HUES6 (cell line): Measurements from ENCODE around the gene VPS18.
A peak's percentile ranks its signal among the peaks of the same experiment; 100 is the strongest.

ENCODE experiments used
- H3K27ac ChIP-seq: 2 replicates; pipeline ENCODE4 v1.7.0; 2013; ENCODE audit warnings: low read depth, mild to moderate bottlenecking, low read length, inconsistent platforms
- H3K27me3 ChIP-seq: 2 replicates; pipeline ENCODE4 v1.6.1; 2013; ENCODE audit warnings: low read length; ENCODE audit not compliant: control insufficient read depth, insufficient read depth
- H3K36me3 ChIP-seq: 2 replicates; pipeline ENCODE4 v1.6.1; 2013; ENCODE audit warnings: low read length; ENCODE audit not compliant: control insufficient read depth, insufficient read depth
- H3K4me1 ChIP-seq: 2 replicates; pipeline ENCODE4 v1.6.1; 2013; ENCODE audit warnings: low read length; ENCODE audit not compliant: control insufficient read depth, insufficient read depth
- H3K4me3 ChIP-seq: 2 replicates; pipeline ENCODE4 v1.5.1; 2013; ENCODE audit warnings: low read depth, low read length
- H3K9ac ChIP-seq: one replicate; pipeline ENCODE4 v1.6.1; 2013; ENCODE audit warnings: mild to moderate bottlenecking, low read length
- H3K9me3 ChIP-seq: 2 replicates; pipeline ENCODE4 v1.6.1; 2013; ENCODE audit warnings: low read depth, low read length; ENCODE audit not compliant: control insufficient read depth, insufficient read depth

The VPS18 gene

DNA sequence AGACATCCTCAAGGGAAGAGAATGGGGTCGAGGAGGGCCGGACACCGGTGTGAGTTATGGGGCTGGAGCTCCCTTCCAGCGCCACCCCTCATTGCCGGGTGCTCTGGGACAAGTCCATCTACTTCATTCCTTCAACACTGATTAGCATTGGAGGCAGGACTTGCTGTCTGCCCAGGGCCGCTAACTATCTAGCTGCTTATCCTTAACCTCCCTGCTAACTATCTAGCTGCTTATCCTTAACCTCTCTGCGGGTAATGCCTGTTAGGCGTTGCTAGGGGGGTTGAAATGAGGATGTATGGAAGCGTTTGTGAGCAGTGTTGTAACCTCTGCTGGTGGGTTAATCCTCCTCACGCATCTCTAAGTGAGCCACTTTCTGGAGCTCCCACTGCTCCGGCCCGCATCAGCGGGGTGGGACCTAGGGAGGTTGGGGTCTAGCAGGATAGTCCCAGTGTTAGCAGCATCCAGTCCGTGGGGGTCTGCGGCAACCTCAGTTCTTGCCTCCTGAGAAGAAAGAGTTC, 48.1 kb downstream of the VPS18 start:
- Histone ChIP-seq H3K27ac (no peak overlapping the region), H3K9me3 (no peaks in the 10 kb centered on the region), H3K4me1 (peaks cover 24% of the 10 kb centered on the region), H3K9ac (peak overlapping the region; percentile 24), H3K36me3 (no peaks in the 10 kb centered on the region), H3K27me3 (peaks cover 55% of the 10 kb centered on the region), H3K4me3 (peak overlapping the region; percentile 64)

DNA sequence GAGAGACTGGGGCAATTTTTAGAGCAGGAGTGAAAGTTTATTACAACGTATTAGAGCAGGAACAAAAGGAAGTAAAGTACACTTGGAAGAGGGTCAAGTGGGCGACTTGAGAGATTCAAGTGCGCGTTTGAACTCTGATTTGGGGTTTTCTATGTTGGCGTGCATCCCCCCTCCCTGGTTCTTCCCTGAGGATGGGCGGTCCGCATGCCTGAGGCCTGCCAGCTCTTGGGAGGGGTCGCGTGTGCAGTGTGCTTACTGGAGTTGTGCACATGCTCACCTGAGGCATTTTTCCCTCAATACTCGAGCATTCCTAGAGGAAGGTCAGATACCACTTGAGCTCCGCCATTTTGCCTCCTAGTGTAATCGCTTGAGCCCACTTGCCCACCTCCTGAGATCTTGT, 48.6 kb downstream of the VPS18 start:
- Histone ChIP-seq H3K4me3 (no peak overlapping the region), H3K27ac (no peak overlapping the region), H3K9me3 (no peaks in the 10 kb centered on the region), H3K9ac (no peak overlapping the region), H3K36me3 (no peaks in the 10 kb centered on the region), H3K4me1 (peaks cover 24% of the 10 kb centered on the region), H3K27me3 (peaks cover 50% of the 10 kb centered on the region)

DNA sequence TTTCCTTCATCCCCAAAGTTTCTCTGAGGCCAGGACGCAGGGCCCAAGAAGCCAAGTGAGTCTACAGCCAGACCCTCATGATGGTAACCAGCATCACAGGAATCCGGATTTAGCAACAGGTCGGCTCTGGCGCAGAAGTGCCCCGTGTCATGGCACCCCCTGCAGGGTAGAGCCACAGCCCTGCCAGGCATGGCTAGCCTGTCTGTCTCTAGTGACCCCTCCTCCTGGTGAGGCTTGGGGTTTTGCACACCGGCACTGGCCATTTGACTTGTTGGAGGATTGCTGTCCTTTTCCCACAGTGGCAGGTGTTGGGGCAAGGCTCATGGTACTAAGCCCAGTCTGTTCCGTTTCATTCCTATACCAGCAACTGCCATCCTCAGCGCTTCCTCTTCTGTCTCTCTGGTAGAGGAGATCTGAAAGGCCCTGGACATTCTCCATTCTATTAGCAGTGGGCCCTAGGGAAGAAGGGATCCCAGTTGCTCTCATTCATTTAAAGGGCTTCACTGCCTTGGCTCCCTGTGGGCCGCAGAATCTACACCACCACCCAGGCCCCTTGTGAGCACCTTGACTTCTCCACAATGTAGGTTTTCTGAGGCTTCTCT, 49.6 kb downstream of the VPS18 start:
- H3K36me3 ChIP-seq: no peaks in the 10 kb centered on the region
- H3K4me3 ChIP-seq: no peak overlapping the region
- H3K27me3 ChIP-seq: peaks cover 50% of the 10 kb centered on the region
- H3K9ac ChIP-seq: no peak overlapping the region
- no peak overlapping the region for H3K27ac ChIP-seq
- peaks cover 29% of the 10 kb centered on the region for H3K4me1 ChIP-seq
- H3K9me3 ChIP-seq: no peaks in the 10 kb centered on the region

DNA sequence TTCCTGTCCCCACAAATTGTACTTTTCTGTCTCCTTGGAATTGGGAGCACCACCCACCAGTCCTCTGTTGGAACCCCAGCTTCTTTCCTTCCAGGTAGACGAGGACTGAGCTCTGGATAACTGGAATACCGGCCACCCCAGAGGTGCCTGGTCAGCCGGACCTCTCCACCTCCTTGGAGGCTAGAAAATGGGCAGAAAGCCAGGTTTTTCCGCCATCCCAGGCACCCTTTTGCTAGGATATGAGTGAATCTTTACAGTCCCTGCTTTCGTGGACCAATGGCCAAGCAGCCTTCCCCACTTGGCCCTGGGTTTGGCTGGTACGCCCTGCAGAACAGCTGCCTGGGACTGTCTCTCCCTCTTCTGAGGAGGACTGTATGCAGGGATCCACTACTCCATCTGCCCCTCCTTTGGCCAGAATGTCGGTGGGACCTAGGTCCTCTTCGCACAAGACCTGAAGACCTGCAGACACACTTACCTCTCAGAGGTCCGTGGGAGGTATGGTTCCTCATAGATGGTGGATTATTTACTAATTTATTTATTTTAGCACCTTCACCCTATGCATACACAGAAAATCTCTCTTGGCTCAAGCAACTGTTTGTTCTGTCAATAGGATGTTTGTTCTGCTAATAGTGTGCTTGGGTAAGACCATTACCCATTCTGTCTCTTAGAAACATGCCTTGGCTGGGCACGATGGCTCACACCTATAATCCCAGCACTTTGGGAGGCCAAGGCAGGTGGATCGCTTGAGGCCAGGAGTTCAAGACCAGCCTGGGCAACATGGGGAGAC, 50.5 kb downstream of the VPS18 start:
- no peak overlapping the region for H3K27ac ChIP-seq
- H3K4me3 ChIP-seq: no peak overlapping the region
- H3K27me3 ChIP-seq: peaks cover 48% of the 10 kb centered on the region
- no peaks in the 10 kb centered on the region for H3K36me3 ChIP-seq
- H3K4me1 ChIP-seq: peaks cover 35% of the 10 kb centered on the region
- no peak overlapping the region for H3K9ac ChIP-seq
- H3K9me3 ChIP-seq: no peaks in the 10 kb centered on the region

DNA sequence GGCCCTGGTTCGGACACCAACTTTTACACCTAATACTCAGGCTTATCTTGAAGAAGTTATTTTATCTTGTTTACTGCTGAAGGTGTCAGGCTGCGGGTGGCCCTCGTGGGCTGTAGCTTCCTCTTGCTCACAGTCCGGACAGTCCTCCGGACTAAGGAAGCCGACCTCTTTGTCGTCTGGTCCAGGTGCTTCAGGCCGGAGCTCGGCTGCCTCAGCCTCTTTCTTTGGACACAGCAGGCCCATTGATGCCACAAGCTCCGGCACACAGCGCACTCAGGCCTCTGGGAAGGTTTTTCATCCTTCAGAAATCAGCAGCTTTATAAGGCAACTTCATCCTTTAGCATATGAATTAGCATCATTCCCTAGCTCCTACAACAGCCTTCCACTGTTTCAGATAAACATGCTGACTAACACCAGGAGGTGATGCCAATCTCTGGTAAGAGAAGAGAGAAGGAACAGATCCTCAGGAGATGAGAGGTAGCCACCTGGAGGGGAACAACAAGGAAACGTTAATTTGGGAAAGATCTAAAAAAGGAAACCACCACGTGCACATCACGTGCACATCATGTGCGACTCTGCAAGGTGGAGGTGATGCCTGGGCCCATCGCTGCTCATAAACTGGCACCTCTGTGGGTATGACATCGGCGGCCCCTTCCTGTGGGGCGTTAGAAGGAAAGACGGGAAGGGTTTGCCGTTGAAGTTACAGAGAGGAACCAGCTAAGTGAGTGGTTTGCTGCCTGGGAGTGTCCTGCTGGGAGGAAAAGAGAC, 54.6 kb downstream of the VPS18 start:
- Histone ChIP-seq H3K4me1 (peaks cover 23% of the 10 kb centered on the region), H3K36me3 (no peaks in the 10 kb centered on the region), H3K27ac (no peak overlapping the region)

DNA sequence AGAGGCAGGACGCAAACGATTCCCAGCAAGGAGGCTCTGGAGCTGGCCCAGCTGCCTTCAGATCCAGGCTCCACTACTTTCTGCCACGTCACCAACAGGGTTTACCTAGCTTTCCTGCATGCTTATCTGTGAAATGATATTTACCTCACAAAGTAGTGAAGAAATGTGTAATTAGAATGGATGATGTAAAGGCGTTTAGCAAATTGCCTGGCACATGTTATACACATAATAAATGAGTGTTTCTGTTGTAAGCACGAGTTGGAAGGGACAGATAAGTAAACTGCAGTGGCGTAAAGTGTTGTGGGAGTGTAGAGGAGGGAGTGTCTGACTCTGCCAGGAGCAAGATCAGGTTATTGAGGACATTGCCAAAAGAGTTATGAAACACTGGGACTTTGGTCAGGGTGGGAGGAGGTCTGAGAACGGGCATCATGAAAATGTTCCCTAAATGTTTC, 55.5 kb downstream of the VPS18 start:
- no peak overlapping the region for H3K9ac ChIP-seq
- H3K27me3 ChIP-seq: peaks cover under 1% of the 10 kb centered on the region
- no peak overlapping the region for H3K4me3 ChIP-seq
- H3K4me1 ChIP-seq: peaks cover 29% of the 10 kb centered on the region
- no peak overlapping the region for H3K27ac ChIP-seq
- H3K36me3 ChIP-seq: peaks cover 5% of the 10 kb centered on the region; the same call in 1 of the 2 replicates
- H3K9me3 ChIP-seq: no peaks in the 10 kb centered on the region

More for the DNA sequence above, 54.6 kb downstream of the VPS18 start:
- Histone ChIP-seq H3K27me3 (peaks cover 10% of the 10 kb centered on the region), H3K9me3 (no peaks in the 10 kb centered on the region), H3K4me3 (no peak overlapping the region), H3K9ac (no peak overlapping the region)

DNA sequence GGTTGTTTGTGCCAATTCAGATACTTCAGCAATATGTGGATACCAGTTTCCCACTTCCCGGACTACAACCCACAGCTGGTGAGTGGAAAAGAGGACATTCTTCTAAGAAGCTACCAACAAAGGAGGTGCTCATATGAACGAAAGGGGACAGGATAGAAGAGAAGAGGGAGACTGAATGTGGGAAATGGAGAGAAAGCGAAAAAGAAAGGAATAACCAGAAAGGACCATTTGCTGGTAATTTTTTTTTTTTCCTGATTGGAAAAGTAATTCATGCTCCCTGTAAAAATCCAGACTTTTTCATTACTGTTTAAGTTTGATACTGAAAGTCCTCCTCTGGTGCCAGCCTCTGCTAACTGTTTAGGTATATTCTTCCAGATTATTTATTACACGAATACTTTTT, 57.5 kb downstream of the VPS18 start:
- Histone ChIP-seq H3K9ac (no peak overlapping the region), H3K27me3 (no peaks in the 10 kb centered on the region), H3K4me3 (no peak overlapping the region), H3K4me1 (peaks cover 29% of the 10 kb centered on the region), H3K27ac (no peak overlapping the region), H3K36me3 (peaks cover 24% of the 10 kb centered on the region), H3K9me3 (no peaks in the 10 kb centered on the region)

DNA sequence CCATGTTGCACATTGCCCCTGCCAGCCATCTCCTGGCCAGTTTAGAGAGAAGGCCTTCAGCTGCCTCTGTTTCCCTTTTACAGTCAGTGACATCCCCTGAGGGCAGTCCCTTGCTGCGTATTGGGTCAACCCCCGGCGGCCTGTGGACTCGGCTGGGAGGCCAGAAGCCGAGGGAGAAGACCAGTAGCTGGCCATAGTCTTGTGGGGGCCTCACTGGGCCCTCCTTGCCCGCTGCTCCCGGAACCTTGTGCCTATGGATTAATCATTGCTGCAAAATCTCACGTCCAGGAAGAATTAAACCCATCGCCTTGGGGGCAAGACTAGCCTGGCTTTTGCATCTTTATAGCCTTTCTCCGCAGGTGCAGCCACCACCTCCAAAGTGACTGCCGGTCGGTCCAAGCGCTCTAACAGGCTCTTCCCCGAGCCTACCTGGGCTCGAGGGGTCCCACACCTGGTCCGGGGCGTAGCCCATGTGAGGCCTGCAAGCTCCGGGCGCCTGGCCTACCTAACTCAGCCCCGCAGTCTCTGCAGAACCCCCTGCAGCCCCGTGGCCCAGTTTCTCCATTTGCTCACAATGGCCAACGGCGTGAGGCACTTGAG, 58.2 kb downstream of the VPS18 start:
- peaks cover 27% of the 10 kb centered on the region for H3K36me3 ChIP-seq
- H3K9me3 ChIP-seq: no peaks in the 10 kb centered on the region
- peak overlapping the region; percentile 96 for H3K27ac ChIP-seq
- H3K4me1 ChIP-seq: peaks cover 29% of the 10 kb centered on the region
- peak overlapping the region; percentile 97 for H3K9ac ChIP-seq
- H3K4me3 ChIP-seq: peak overlapping the region; percentile 97
- no peaks in the 10 kb centered on the region for H3K27me3 ChIP-seq

DNA sequence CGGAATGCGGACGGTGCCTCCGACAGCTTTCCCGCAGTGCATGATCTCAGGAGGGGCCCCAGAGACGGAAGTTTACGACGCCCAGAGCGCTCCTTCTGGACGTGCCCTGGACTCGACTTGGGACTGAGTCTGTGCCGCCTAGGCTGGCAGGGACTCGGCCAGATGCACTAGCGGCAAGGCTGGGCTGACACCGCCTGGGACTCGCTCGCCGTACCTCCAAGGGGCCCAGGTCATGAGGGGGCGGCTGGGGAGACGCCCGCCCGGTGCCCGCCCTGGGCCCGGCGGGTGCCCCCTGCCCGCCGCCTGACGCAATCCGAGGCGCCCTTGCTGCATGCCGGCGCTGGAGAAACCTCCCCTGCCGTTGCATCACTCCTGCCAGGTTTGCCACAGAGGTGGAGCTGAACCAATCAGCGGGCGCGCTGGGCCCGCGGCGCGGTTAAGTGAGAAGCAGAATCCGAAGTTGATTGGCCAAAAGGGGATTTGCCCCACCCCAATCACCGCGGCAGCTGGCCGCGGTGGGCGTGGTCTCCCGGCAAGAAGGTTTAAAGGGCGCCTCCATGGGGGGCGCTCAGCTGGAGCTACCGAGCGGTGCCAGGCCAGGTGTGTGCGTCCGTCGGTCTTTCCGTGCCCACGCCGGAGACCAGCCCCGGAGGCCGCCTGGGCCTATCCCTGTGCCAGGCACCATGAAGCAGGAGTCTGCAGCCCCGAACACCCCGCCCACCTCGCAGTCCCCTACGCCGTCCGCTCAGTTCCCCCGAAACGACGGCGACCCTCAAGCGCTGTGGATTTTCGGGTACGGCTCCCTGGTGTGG, 58.9 kb downstream of the VPS18 start, which contains the start of gene CHAC1:
Gene CHAC1, plus strand, starts transcription at position 571 of the 812 bp plus-strand sequence. Its CDS starts 113 bp downstream, at position 684.
- Histone ChIP-seq H3K9ac (peak within 1 kb of the TSS; percentile 97), H3K4me3 (peak within 1 kb of the TSS; percentile 97), H3K36me3 (peaks cover 27% of the 10 kb centered on the region), H3K4me1 (peaks cover 29% of the 10 kb centered on the region), H3K27me3 (no peaks in the 10 kb centered on the region), H3K27ac (peak within 1 kb of the TSS; percentile 96), H3K9me3 (no peaks in the 10 kb centered on the region)
